Activated CD4-positive, alpha-beta T cell treated with anti-CD3 and anti-CD28 coated beads, Interleukin-2, amount 10 ng/mL, durations not matched to agents 7 days and 5 days (primary cell): ENCODE results near the gene TBL2. TPM values are rescaled to one million over a fixed set of nuclear protein-coding genes. Genes with fewer than 3 reads are reported as not detected.
"Not testable (repeated sequence)": the region's sequence is repeated elsewhere in the genome, so short reads cannot be mapped to it uniquely, and the experiment has no call there.

Experiments used
- CTCF ChIA-PET: fragments of 350-600 bp; sonication (Branson Sonifier 250); formaldehyde crosslinking; loops from one replicate; lab custom pipeline; 2021; ENCODE audit warnings: antibody characterized with exemption; lab: Charles Lee
- POLR2A ChIA-PET: fragments of 350-600 bp; sonication (Branson Sonifier 250); formaldehyde crosslinking; loops from one replicate; lab custom pipeline; 2021; ENCODE audit warnings: antibody characterized with exemption; lab: Charles Lee
- DNase-seq: peaks from one replicate; pipeline ENCODE4 v3.0.0-alpha.2; 2020
- H3K27ac Mint-ChIP-seq: one replicate; pipeline ENCODE4 v1.8.0; 2021; ENCODE audit warnings: mild to moderate bottlenecking, moderate library complexity, mixed read lengths
- H3K27me3 Mint-ChIP-seq: one replicate; pipeline ENCODE4 v1.8.0; 2021; ENCODE audit warnings: mixed read lengths
- H3K36me3 Mint-ChIP-seq: one replicate; pipeline ENCODE4 v1.8.0; 2021; ENCODE audit warnings: low read depth, mixed read lengths
- H3K4me1 Mint-ChIP-seq: one replicate; pipeline ENCODE4 v1.8.0; 2021; ENCODE audit warnings: mixed read lengths
- H3K4me3 Mint-ChIP-seq: one replicate; pipeline ENCODE4 v1.8.0; 2021; ENCODE audit warnings: mild to moderate bottlenecking, moderate library complexity, mixed read lengths
- H3K9me3 Mint-ChIP-seq: one replicate; pipeline ENCODE4 v1.8.0; 2021; ENCODE audit warnings: mixed read lengths
- total RNA-seq, 2 experiments: library from RNA; stranded (reverse); gene quantifications; one replicate each; pipeline ENCODE4 v1.2.3, GENCODE V29; 2021

Gene TBL2
- total RNA-seq, result 10 to 100 TPM; 25.3 to 28.2 TPM

- Mint-ChIP-seq H3K4me3 (peak within 1 kb of the TSS; percentile 96), H3K4me1 (peaks cover 33% of the 10 kb centered on the region), H3K36me3 (peaks cover 17% of the 10 kb centered on the region), H3K9me3 (no peaks in the 10 kb centered on the region), H3K27me3 (no peaks in the 10 kb centered on the region), H3K27ac (peak within 1 kb of the TSS; percentile 99)
- ChIA-PET POLR2A (interaction anchor here (1.1 kb wide), 1 partner anchor 56 kb away, joined by 7 read pairs; the partner anchor contains the start of gene BAZ1B), CTCF (interaction anchor here (0.5 to 1.3 kb wide), 4 partner anchors 14 to 689 kb away, joined by 3 to 4 read pairs (median 3); no protein-coding TSS in a partner anchor)
- DNase-seq, result peak; percentile 98
These were observed at the start of gene TBL2 for GRCh38 chr7:73578342-73579128. TSS of gene TBL2 (minus strand) at chr7:73578579. CDS start at chr7:73578549, 30 bp downstream.

- no peak for DNase-seq
- no peaks in the 10 kb centered on the region for H3K9me3 Mint-ChIP-seq
- H3K36me3 Mint-ChIP-seq, result no peaks in the 10 kb centered on the region
- peaks cover 56% of the 10 kb centered on the region for H3K27me3 Mint-ChIP-seq
- H3K27ac Mint-ChIP-seq, result no peak overlapping the region
- H3K4me3 Mint-ChIP-seq, result no peak overlapping the region
- ChIA-PET CTCF (interaction anchor here (3.3 kb wide), 1 partner anchor 20 kb away, joined by 14 read pairs; no protein-coding TSS in a partner anchor), POLR2A (no interaction called here)
- H3K4me1 Mint-ChIP-seq, result peaks cover 5% of the 10 kb centered on the region
These were observed 48.4 kb upstream of the TBL2 start for GRCh38 chr7:73626814-73627213.

GRCh38 chr7:73625276-73625675 is 46.9 kb upstream of the TBL2 start:
- POLR2A ChIA-PET, result no interaction called here
- H3K36me3 Mint-ChIP-seq, result no peaks in the 10 kb centered on the region
- peaks cover 58% of the 10 kb centered on the region for H3K27me3 Mint-ChIP-seq
- no peak overlapping the region for H3K27ac Mint-ChIP-seq
- no peaks in the 10 kb centered on the region for H3K9me3 Mint-ChIP-seq
- H3K4me3 Mint-ChIP-seq, result no peak overlapping the region
- CTCF ChIA-PET, result interaction anchor here (3.3 kb wide), 1 partner anchor 18 kb away, joined by 14 read pairs; no protein-coding TSS in a partner anchor
- DNase-seq, result no peak
- H3K4me1 Mint-ChIP-seq, result peaks cover 5% of the 10 kb centered on the region

- Mint-ChIP-seq H3K36me3 (no peaks in the 10 kb centered on the region), H3K9me3 (no peaks in the 10 kb centered on the region), H3K4me1 (peaks cover 5% of the 10 kb centered on the region), H3K27me3 (peaks cover 60% of the 10 kb centered on the region), H3K27ac (no peak overlapping the region), H3K4me3 (no peak overlapping the region)
- ChIA-PET CTCF (interaction anchor here (3.3 kb wide), 1 partner anchor 17 kb away, joined by 14 read pairs; no protein-coding TSS in a partner anchor), POLR2A (no interaction called here)
- DNase-seq, result no peak
These were observed 46.3 kb upstream of the TBL2 start for GRCh38 chr7:73624669-73625001.

- H3K4me3 Mint-ChIP-seq, result no peak within 1 kb of the TSS
- ChIA-PET CTCF (interaction anchor here (3.3 kb wide), 1 partner anchor 17 kb away, joined by 14 read pairs; no protein-coding TSS in a partner anchor), POLR2A (no interaction called here)
- no peak within 1 kb of the TSS for H3K27ac Mint-ChIP-seq
- H3K9me3 Mint-ChIP-seq, result no peaks in the 10 kb centered on the region
- peak; percentile 62 for DNase-seq
- H3K36me3 Mint-ChIP-seq, result no peaks in the 10 kb centered on the region
- H3K4me1 Mint-ChIP-seq, result peaks cover 5% of the 10 kb centered on the region
- H3K27me3 Mint-ChIP-seq, result peaks cover 57% of the 10 kb centered on the region
These were observed 45.7 kb upstream of the TBL2 start, which contains the start of gene MLXIPL for GRCh38 chr7:73623798-73624668. TSS of gene MLXIPL (minus strand) at chr7:73624522. CDS start at chr7:73624492, 30 bp downstream.

- no peak for DNase-seq
- Mint-ChIP-seq H3K4me3 (no peak overlapping the region), H3K36me3 (no peaks in the 10 kb centered on the region), H3K9me3 (no peaks in the 10 kb centered on the region), H3K27me3 (peaks cover 51% of the 10 kb centered on the region), H3K27ac (no peak overlapping the region), H3K4me1 (peaks cover 5% of the 10 kb centered on the region)
- CTCF ChIA-PET, result interaction anchor here (2.2 kb wide), 1 partner anchor 111 kb away, joined by 7 read pairs; no protein-coding TSS in a partner anchor
- POLR2A ChIA-PET, result no interaction called here
These were observed 44.8 kb upstream of the TBL2 start for GRCh38 chr7:73622909-73623797.

GRCh38 chr7:73622527-73622908 is 44.1 kb upstream of the TBL2 start:
- peaks cover 45% of the 10 kb centered on the region for H3K27me3 Mint-ChIP-seq
- H3K9me3 Mint-ChIP-seq, result no peaks in the 10 kb centered on the region
- DNase-seq, result no peak
- ChIA-PET POLR2A (no interaction called here), CTCF (interaction anchor here (2.0 to 2.2 kb wide), 2 partner anchors 16 to 111 kb away, joined by 5 to 7 read pairs; no protein-coding TSS in a partner anchor)
- H3K4me3 Mint-ChIP-seq, result no peak overlapping the region
- H3K27ac Mint-ChIP-seq, result no peak overlapping the region
- peaks cover 5% of the 10 kb centered on the region for H3K4me1 Mint-ChIP-seq
- no peaks in the 10 kb centered on the region for H3K36me3 Mint-ChIP-seq

- ChIA-PET CTCF (interaction anchor here (2.0 to 2.2 kb wide), 2 partner anchors 15 to 112 kb away, joined by 5 to 7 read pairs; no protein-coding TSS in a partner anchor), POLR2A (no interaction called here)
- peaks cover 37% of the 10 kb centered on the region for H3K27me3 Mint-ChIP-seq
- H3K4me3 Mint-ChIP-seq, result no peak overlapping the region
- H3K4me1 Mint-ChIP-seq, result peaks cover 5% of the 10 kb centered on the region
- DNase-seq, result no peak
- no peaks in the 10 kb centered on the region for H3K36me3 Mint-ChIP-seq
- no peaks in the 10 kb centered on the region for H3K9me3 Mint-ChIP-seq
- H3K27ac Mint-ChIP-seq, result no peak overlapping the region
These were observed 43.0 kb upstream of the TBL2 start for GRCh38 chr7:73621168-73622063.

GRCh38 chr7:73619394-73619793 is 41.0 kb upstream of the TBL2 start:
- POLR2A ChIA-PET, H3K9me3 Mint-ChIP-seq, H3K4me3 Mint-ChIP-seq, H3K36me3 Mint-ChIP-seq, H3K4me1 Mint-ChIP-seq, DNase-seq, H3K27ac Mint-ChIP-seq: not testable (repeated sequence)
- peaks cover 31% of the 10 kb centered on the region for H3K27me3 Mint-ChIP-seq
- CTCF ChIA-PET, result interaction anchor here (1.1 to 1.8 kb wide), 2 partner anchors 49 to 115 kb away, joined by 3 to 4 read pairs; no protein-coding TSS in a partner anchor

GRCh38 chr7:73618538-73618937 is 40.2 kb upstream of the TBL2 start:
- ChIA-PET CTCF (interaction anchor here (0.9 to 1.8 kb wide), 4 partner anchors 12 to 119 kb away, joined by 3 to 4 read pairs (median 4); no protein-coding TSS in a partner anchor), POLR2A (no interaction called here)
- Mint-ChIP-seq H3K27ac (no peak overlapping the region), H3K36me3 (no peaks in the 10 kb centered on the region), H3K4me1 (peaks cover 2% of the 10 kb centered on the region), H3K4me3 (no peak overlapping the region), H3K9me3 (no peaks in the 10 kb centered on the region), H3K27me3 (peaks cover 32% of the 10 kb centered on the region)
- no peak for DNase-seq

GRCh38 chr7:73617520-73617919 is 39.1 kb upstream of the TBL2 start:
- H3K9me3 Mint-ChIP-seq, result not testable (repeated sequence)

More at GRCh38 chr7:73617520-73617919, 39.1 kb upstream of the TBL2 start:
- POLR2A ChIA-PET, DNase-seq, H3K36me3 Mint-ChIP-seq, H3K27ac Mint-ChIP-seq, H3K4me3 Mint-ChIP-seq, H3K4me1 Mint-ChIP-seq: not testable (repeated sequence)
- peaks cover 30% of the 10 kb centered on the region for H3K27me3 Mint-ChIP-seq
- CTCF ChIA-PET, result interaction anchor here (0.9 to 1.3 kb wide), 3 partner anchors 13 to 120 kb away, joined by 3 to 4 read pairs (median 3); no protein-coding TSS in a partner anchor
